Measurements from ENCODE around the gene POC1A. TPM values are rescaled to one million over a fixed set of nuclear protein-coding genes. Genes with fewer than 3 reads are reported as not detected.

Gene POC1A
- total RNA-seq, 1 experiment from 2014 or later = 35.0 TPM

DNA sequence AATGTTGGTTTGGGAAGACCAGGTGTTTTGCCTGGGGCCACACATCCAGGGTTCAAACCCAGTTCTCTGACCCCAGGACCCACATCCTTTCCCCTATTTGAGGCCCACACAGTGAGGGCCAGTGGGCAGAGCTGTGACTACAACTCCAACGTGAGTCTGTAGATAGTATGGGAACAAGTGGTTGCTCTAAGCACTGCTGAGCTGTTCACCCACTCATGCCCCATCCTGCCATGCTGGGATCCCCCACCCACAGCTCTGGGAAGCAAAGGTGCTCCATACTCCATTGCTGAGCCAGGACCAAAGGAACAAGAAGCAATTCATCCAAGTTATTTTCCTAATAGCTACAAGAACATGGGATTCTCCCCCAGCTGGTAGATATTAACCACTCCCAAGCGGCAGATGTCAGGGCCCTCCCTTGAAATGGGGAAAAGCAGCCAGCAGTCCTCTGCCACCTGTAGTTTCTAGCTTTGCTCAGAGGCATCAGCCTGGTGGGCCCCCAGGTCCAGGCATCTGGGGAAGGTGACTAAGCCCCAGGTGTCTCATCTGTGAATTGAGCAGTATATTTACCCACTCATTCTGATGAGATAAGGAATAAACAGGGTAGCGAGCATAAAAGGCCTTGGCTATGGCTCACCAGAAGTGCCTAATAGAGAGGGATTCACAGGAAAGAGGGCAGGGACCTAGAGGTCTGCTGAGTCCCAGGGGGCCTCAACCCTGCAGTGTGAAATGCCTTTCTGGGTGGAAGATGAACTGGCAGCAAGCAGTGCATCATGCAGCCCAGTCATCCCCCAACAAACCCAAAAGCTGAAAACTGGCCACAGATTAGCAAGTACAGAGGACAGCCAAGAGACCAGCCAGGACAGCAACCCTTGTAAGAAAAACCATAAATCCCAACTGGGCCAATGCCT lies 33.4 kb downstream of the POC1A start:
- no peak overlapping the region for H3K4me2 ChIP-seq
- H3K9me3 ChIP-seq (ENCODE audit: insufficient read depth, low read depth) = no peaks in the 10 kb centered on the region
- no peaks in the 10 kb centered on the region for H3K36me3 ChIP-seq (ENCODE audit: low read depth)
- ChIA-PET CTCF (no interaction called here), POLR2A (ENCODE audit: unreplicated experiment) (interaction anchor here (0.6 kb wide), 1 partner anchor 21 kb away, joined by 4 read pairs; no protein-coding TSS in a partner anchor)
- H3F3A ChIP-seq (ENCODE audit: insufficient read depth, low read depth) = no peaks in the 10 kb centered on the region
- no peak overlapping the region for H3K4me3 ChIP-seq
- intact Hi-C loops (cut with micrococcal nuclease; ENCODE audit: unreplicated experiment) = no loop called here
- H3K27ac ChIP-seq = no peak overlapping the region
- no peaks in the 10 kb centered on the region for H3K79me2 ChIP-seq (ENCODE audit: low read depth)
- no peaks in the 10 kb centered on the region for H3K27me3 ChIP-seq (ENCODE audit: insufficient read depth, low read depth)
- H2AFZ ChIP-seq = no peak overlapping the region
- H3K9me2 ChIP-seq (ENCODE audit: insufficient read depth) = no peaks in the 10 kb centered on the region
- no peak for DNase-seq
- no peaks in the 10 kb centered on the region for H4K20me1 ChIP-seq (ENCODE audit: insufficient read depth)
- H3K4me1 ChIP-seq (replicated peaks; ENCODE audit: insufficient read depth) = no peaks in the 10 kb centered on the region
- TF ChIP-seq, protein P1, sequence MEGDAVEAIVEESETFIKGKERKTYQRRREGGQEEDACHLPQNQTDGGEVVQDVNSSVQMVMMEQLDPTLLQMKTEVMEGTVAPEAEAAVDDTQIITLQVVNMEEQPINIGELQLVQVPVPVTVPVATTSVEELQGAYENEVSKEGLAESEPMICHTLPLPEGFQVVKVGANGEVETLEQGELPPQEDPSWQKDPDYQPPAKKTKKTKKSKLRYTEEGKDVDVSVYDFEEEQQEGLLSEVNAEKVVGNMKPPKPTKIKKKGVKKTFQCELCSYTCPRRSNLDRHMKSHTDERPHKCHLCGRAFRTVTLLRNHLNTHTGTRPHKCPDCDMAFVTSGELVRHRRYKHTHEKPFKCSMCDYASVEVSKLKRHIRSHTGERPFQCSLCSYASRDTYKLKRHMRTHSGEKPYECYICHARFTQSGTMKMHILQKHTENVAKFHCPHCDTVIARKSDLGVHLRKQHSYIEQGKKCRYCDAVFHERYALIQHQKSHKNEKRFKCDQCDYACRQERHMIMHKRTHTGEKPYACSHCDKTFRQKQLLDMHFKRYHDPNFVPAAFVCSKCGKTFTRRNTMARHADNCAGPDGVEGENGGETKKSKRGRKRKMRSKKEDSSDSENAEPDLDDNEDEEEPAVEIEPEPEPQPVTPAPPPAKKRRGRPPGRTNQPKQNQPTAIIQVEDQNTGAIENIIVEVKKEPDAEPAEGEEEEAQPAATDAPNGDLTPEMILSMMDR (conservative IDR thresholded peaks at IDR 0.05) = no peak
- TF ChIP-seq EZH2 (IDR thresholded peaks at IDR 0.05; ENCODE audit: low read depth) = no peak
- BruUV-seq (replicated peaks) = no TSS peak

DNA sequence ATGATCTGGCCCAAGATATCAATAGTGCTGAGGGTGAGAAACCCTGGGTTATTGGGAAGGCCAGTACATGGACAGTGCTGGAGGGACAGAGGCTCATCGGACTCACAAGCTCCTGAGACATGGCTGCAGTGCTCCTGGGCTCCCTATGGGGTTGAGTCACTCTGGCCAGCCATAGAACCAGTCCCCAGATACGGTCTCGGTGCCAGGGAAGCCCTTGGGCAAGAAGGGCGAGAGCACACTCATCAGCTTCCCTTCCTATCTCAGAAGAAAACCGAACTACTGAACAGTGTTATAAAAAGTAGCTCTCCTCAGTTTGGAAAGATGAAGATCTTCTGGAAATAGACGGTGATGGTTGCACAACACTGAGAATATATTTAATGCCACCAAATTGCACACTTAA lies 34.4 kb downstream of the POC1A start:
- H3K4me2 ChIP-seq = no peak overlapping the region
- H3K27ac ChIP-seq = no peak overlapping the region
- H3K79me2 ChIP-seq (ENCODE audit: low read depth) = no peaks in the 10 kb centered on the region
- no peaks in the 10 kb centered on the region for H3K9me3 ChIP-seq (ENCODE audit: insufficient read depth, low read depth)
- H3K9me2 ChIP-seq (ENCODE audit: insufficient read depth) = no peaks in the 10 kb centered on the region
- CTCF ChIA-PET = no interaction called here
- no peak overlapping the region for H2AFZ ChIP-seq
- no peaks in the 10 kb centered on the region for H3K36me3 ChIP-seq (ENCODE audit: low read depth)
- H3K4me3 ChIP-seq = no peak overlapping the region
- intact Hi-C loops (cut with micrococcal nuclease; ENCODE audit: unreplicated experiment) = no loop called here
- no peaks in the 10 kb centered on the region for H3F3A ChIP-seq (ENCODE audit: insufficient read depth, low read depth)
- H4K20me1 ChIP-seq (ENCODE audit: insufficient read depth) = no peaks in the 10 kb centered on the region
- no peak for TF ChIP-seq EZH2 (IDR thresholded peaks at IDR 0.05; ENCODE audit: low read depth)
- no TSS peak for BruUV-seq (replicated peaks)
- H3K27me3 ChIP-seq (ENCODE audit: insufficient read depth, low read depth) = no peaks in the 10 kb centered on the region
- POLR2A ChIA-PET (ENCODE audit: unreplicated experiment) = no interaction called here
- no peaks in the 10 kb centered on the region for H3K4me1 ChIP-seq (replicated peaks; ENCODE audit: insufficient read depth)
- DNase-seq = no peak

DNA sequence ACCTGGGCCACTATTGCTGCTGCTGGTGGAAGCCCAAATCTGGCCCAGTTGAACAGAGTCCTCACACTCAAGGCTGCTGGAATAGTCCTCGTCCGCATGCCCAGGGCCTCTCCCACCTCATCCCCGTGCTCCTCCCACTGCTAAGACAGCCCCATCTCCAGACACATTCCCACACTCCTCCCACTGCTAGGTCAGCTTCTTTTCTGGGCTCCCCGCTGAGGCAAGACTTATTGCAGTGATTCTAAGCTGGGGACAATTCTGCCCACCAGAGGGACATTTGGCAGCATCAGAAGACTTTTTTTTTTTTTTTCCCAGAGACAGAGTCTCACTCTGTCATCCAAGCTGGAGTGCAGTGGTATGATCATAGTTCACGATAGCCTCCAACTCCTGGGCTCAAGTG lies 35.1 kb downstream of the POC1A start:
- Histone ChIP-seq H2AFZ (no peak overlapping the region), H3K4me2 (no peak overlapping the region), H3K4me1 (replicated peaks; ENCODE audit: insufficient read depth) (no peaks in the 10 kb centered on the region), H3K9me3 (ENCODE audit: insufficient read depth, low read depth) (no peaks in the 10 kb centered on the region), H3F3A (ENCODE audit: insufficient read depth, low read depth) (no peaks in the 10 kb centered on the region), H3K27ac (no peak overlapping the region), H3K36me3 (ENCODE audit: low read depth) (no peaks in the 10 kb centered on the region), H4K20me1 (ENCODE audit: insufficient read depth) (no peaks in the 10 kb centered on the region), H3K4me3 (no peak overlapping the region), H3K79me2 (ENCODE audit: low read depth) (no peaks in the 10 kb centered on the region), H3K27me3 (ENCODE audit: insufficient read depth, low read depth) (no peaks in the 10 kb centered on the region), H3K9me2 (ENCODE audit: insufficient read depth) (no peaks in the 10 kb centered on the region)
- DNase-seq = no peak
- BruUV-seq (replicated peaks) = no TSS peak
- intact Hi-C loops (cut with micrococcal nuclease; ENCODE audit: unreplicated experiment) = no loop called here
- ChIA-PET POLR2A (ENCODE audit: unreplicated experiment) (no interaction called here), CTCF (no interaction called here)
- no peak for TF ChIP-seq EZH2 (IDR thresholded peaks at IDR 0.05; ENCODE audit: low read depth)
- TF ChIP-seq, protein P1 (conservative IDR thresholded peaks at IDR 0.05) = no peak

Data from PC-9 (cell line).